ENCODE measurements around the gene PLXNA4. TPM values are rescaled to one million over a fixed set of nuclear protein-coding genes. Genes with fewer than 3 reads are reported as not detected.

PLXNA4 gene
- total RNA-seq, 2 donors from 2014 or later, result 2.1 to 8.2 TPM

GRCh38 chr7:132307465-132307864 is 268.8 kb downstream of the PLXNA4 start:
- ATAC-seq (no peak), DNase-seq (no peak)
- H3K4me1 ChIP-seq, result no peaks in the 10 kb centered on the region
- H3K9me3 ChIP-seq, result no peaks in the 10 kb centered on the region
- H3K4me3 ChIP-seq, result no peak overlapping the region
- 54 to 61% methylated on average over 7 of the region's 7 CpGs for WGBS, 2 donors
- no peak overlapping the region for H3K27ac ChIP-seq
- H3K36me3 ChIP-seq (replicated peaks in 1 of 2; ENCODE audit: insufficient read depth in 1 of 2, low read depth in 2 of 2), result no peaks in the 10 kb centered on the region
- intact Hi-C loops (cut with DNase I), result no loop called here
- TF ChIP-seq POLR2A (IDR thresholded peaks at IDR 0.05), result no peak
- TF ChIP-seq CTCF (IDR thresholded peaks at IDR 0.05), result no peak
- H3K27me3 ChIP-seq, result no peaks in the 10 kb centered on the region

GRCh38 chr7:132300599-132301277 is 275.5 kb downstream of the PLXNA4 start:
- TF ChIP-seq POLR2A (IDR thresholded peaks at IDR 0.05) (no peak), CTCF (IDR thresholded peaks at IDR 0.05) (no peak)
- no peak overlapping the region for H3K27ac ChIP-seq
- intact Hi-C loops (cut with DNase I), result no loop called here
- WGBS, 2 donors, result 66 to 72% methylated on average over 4 to 6 of the region's 6 CpGs
- ATAC-seq, result no peak
- no peak overlapping the region for H3K4me3 ChIP-seq
- no peaks in the 10 kb centered on the region for H3K9me3 ChIP-seq
- H3K36me3 ChIP-seq (replicated peaks in 1 of 2; ENCODE audit: insufficient read depth in 1 of 2, low read depth in 2 of 2), result no peaks in the 10 kb centered on the region
- no peak for DNase-seq
- H3K4me1 ChIP-seq, result no peaks in the 10 kb centered on the region
- no peaks in the 10 kb centered on the region for H3K27me3 ChIP-seq

GRCh38 chr7:132298790-132299189 is 277.5 kb downstream of the PLXNA4 start:
- WGBS, 2 donors, result 69 to 70% methylated on average over 4 of the region's 4 CpGs
- DNase-seq, result no peak
- H3K27ac ChIP-seq, result no peak overlapping the region
- no peaks in the 10 kb centered on the region for H3K9me3 ChIP-seq
- no peaks in the 10 kb centered on the region for H3K4me1 ChIP-seq
- intact Hi-C loops (cut with DNase I), result no loop called here
- H3K36me3 ChIP-seq (replicated peaks in 1 of 2; ENCODE audit: insufficient read depth in 1 of 2, low read depth in 2 of 2), result no peaks in the 10 kb centered on the region
- ATAC-seq, result no peak
- no peak overlapping the region for H3K4me3 ChIP-seq
- TF ChIP-seq POLR2A (IDR thresholded peaks at IDR 0.05) (no peak), CTCF (IDR thresholded peaks at IDR 0.05) (no peak)
- no peaks in the 10 kb centered on the region for H3K27me3 ChIP-seq

- TF ChIP-seq POLR2A (IDR thresholded peaks at IDR 0.05) (no peak), CTCF (IDR thresholded peaks at IDR 0.05) (no peak)
- H3K4me1 ChIP-seq, result no peaks in the 10 kb centered on the region
- 53 to 67% methylated on average over 8 of the region's 8 CpGs for WGBS, 2 donors
- no peaks in the 10 kb centered on the region for H3K27me3 ChIP-seq
- ATAC-seq (no peak), DNase-seq (no peak)
- no peak overlapping the region for H3K27ac ChIP-seq
- H3K36me3 ChIP-seq (replicated peaks in 1 of 2; ENCODE audit: insufficient read depth in 1 of 2, low read depth in 2 of 2), result no peaks in the 10 kb centered on the region
- H3K4me3 ChIP-seq, result no peak overlapping the region
- intact Hi-C loops (cut with DNase I), result no loop called here
- H3K9me3 ChIP-seq, result no peaks in the 10 kb centered on the region
Measured at GRCh38 chr7:132296820-132297219, 279.4 kb downstream of the PLXNA4 start.

GRCh38 chr7:132295175-132295574 is 281.1 kb downstream of the PLXNA4 start:
- intact Hi-C loops (cut with DNase I), result no loop called here
- no peaks in the 10 kb centered on the region for H3K27me3 ChIP-seq
- TF ChIP-seq CTCF (IDR thresholded peaks at IDR 0.05) (no peak), POLR2A (IDR thresholded peaks at IDR 0.05) (no peak)
- no peaks in the 10 kb centered on the region for H3K36me3 ChIP-seq (replicated peaks in 1 of 2; ENCODE audit: insufficient read depth in 1 of 2, low read depth in 2 of 2)
- no peak overlapping the region for H3K27ac ChIP-seq
- WGBS, 2 donors, result 73 to 74% methylated on average over 3 of the region's 3 CpGs
- ATAC-seq (no peak), DNase-seq (no peak)
- H3K4me1 ChIP-seq, result no peaks in the 10 kb centered on the region
- no peak overlapping the region for H3K4me3 ChIP-seq
- no peaks in the 10 kb centered on the region for H3K9me3 ChIP-seq

Data from body of pancreas (tissue), 4 donors.